Neuronal stem cell (in vitro differentiated cells): ENCODE results near the gene POLE.

Source experiments
- DNase-seq: peaks from one replicate; pipeline ENCODE4 v3.0.0-alpha.2; 2013; ENCODE audit warnings: low spot score
- H2AFZ ChIP-seq: one replicate; pipeline ENCODE4 v1.6.1; 2013; ENCODE audit warnings: mild to moderate bottlenecking, low read length, inconsistent platforms
- H2AK5ac ChIP-seq: 2 replicates; pipeline ENCODE4 v1.6.1; 2013; ENCODE audit warnings: low read depth, mild to moderate bottlenecking, inconsistent platforms, low read length, moderate library complexity, mixed read lengths
- H2BK120ac ChIP-seq: 2 replicates; pipeline ENCODE4 v1.6.1; 2013; ENCODE audit warnings: low read depth, mild to moderate bottlenecking, inconsistent platforms, low read length, moderate library complexity, mixed read lengths
- H2BK12ac ChIP-seq: one replicate; pipeline ENCODE4 v1.6.1; 2013; ENCODE audit warnings: low read length, inconsistent platforms
- H2BK15ac ChIP-seq: 2 replicates; pipeline ENCODE4 v1.6.1; 2013; ENCODE audit warnings: mild to moderate bottlenecking, low read length, inconsistent platforms, mixed read lengths
- H2BK5ac ChIP-seq: one replicate; pipeline ENCODE4 v1.6.1; 2013; ENCODE audit warnings: inconsistent platforms, mild to moderate bottlenecking, low read length, moderate library complexity
- H3K14ac ChIP-seq: one replicate; pipeline ENCODE4 v1.6.1; 2013; ENCODE audit warnings: low read length, inconsistent platforms
- H3K18ac ChIP-seq: 2 replicates; pipeline ENCODE4 v1.6.1; 2013; ENCODE audit warnings: low read length, inconsistent platforms
- H3K23ac ChIP-seq: 2 replicates; pipeline ENCODE4 v1.6.1; 2013; ENCODE audit warnings: low read depth, mild to moderate bottlenecking, mixed read lengths, low read length, inconsistent platforms; ENCODE audit not compliant: poor library complexity
- H3K27ac ChIP-seq: replicated peaks from 3 replicates; pipeline ENCODE4 v1.5.1; 2013; ENCODE audit warnings: low read length, inconsistent platforms
- H3K27me3 ChIP-seq, 3 experiments: 2 replicates each; pipeline ENCODE4 v1.6.1; 2013; ENCODE audit warnings: low read length in 3 of 3, mild to moderate bottlenecking in 2 of 3, inconsistent platforms in 1 of 3, low read depth in 1 of 3, mixed read lengths in 1 of 3, moderate library complexity in 1 of 3; ENCODE audit not compliant: control insufficient read depth in 3 of 3, insufficient read depth in 3 of 3
- H3K36me3 ChIP-seq, 2 donors: replicated peaks in 1 of 2; 2 replicates each; pipeline ENCODE4 v1.6.1; 2013; ENCODE audit warnings: low read length in 2 of 2; ENCODE audit not compliant: control insufficient read depth in 2 of 2, insufficient read depth in 2 of 2
- H3K4ac ChIP-seq: 2 replicates; pipeline ENCODE4 v1.6.1; 2013; ENCODE audit warnings: inconsistent platforms, mild to moderate bottlenecking, low read length, moderate library complexity
- H3K4me1 ChIP-seq, 2 donors: 1 replicate in 1 of 2; 2 replicates in 1 of 2; pipeline ENCODE4 v1.6.1; 2013; ENCODE audit warnings: low read length in 2 of 2, low read depth in 1 of 2; ENCODE audit not compliant: control insufficient read depth in 2 of 2, insufficient read depth in 1 of 2
- H3K4me2 ChIP-seq: one replicate; pipeline ENCODE4 v1.6.1; 2013; ENCODE audit warnings: mild to moderate bottlenecking, low read length, inconsistent platforms; ENCODE audit not compliant: insufficient read depth, poor library complexity, severe bottlenecking
- H3K4me3 ChIP-seq, 2 donors: 2 replicates each; pipeline ENCODE4 v1.5.1; 2013; ENCODE audit warnings: low read length in 2 of 2, mild to moderate bottlenecking in 2 of 2, inconsistent platforms in 1 of 2, moderate library complexity in 1 of 2
- H3K79me1 ChIP-seq: one replicate; pipeline ENCODE4 v1.6.1; 2013; ENCODE audit warnings: low read depth, mild to moderate bottlenecking, inconsistent platforms, low read length, moderate library complexity
- H3K9ac ChIP-seq: one replicate; pipeline ENCODE4 v1.6.1; 2013; ENCODE audit warnings: mild to moderate bottlenecking, low read depth, low read length, inconsistent platforms; ENCODE audit not compliant: poor library complexity
- H3K9me3 ChIP-seq, 2 donors: replicated peaks in 1 of 2; 2 replicates each; pipeline versions ENCODE3 to v1.6.1; 2013; ENCODE audit warnings: low read length in 2 of 2, mild to moderate bottlenecking in 2 of 2, inconsistent platforms in 1 of 2, low read depth in 1 of 2, mixed read lengths in 1 of 2, moderate library complexity in 1 of 2; ENCODE audit not compliant: control insufficient read depth in 2 of 2, insufficient read depth in 1 of 2
- H4K8ac ChIP-seq: one replicate; pipeline ENCODE4 v1.6.1; 2013; ENCODE audit warnings: low read depth, mild to moderate bottlenecking, inconsistent platforms, low read length, moderate library complexity
- H4K91ac ChIP-seq: one replicate; pipeline ENCODE4 v1.6.1; 2013; ENCODE audit warnings: low read length, low read depth, mild to moderate bottlenecking, inconsistent platforms; ENCODE audit not compliant: poor library complexity
- WGBS, 2 donors: extraction: QIAGEN DNeasy Blood & Tissue Kit; methylation state at CpG; one replicate each; pipeline ENCODE4 v1.1.7; 2013; ENCODE audit warnings: missing lambda C conversion rate in 2 of 2, mixed read lengths in 1 of 2; ENCODE audit not compliant: insufficient read length in 2 of 2, insufficient replicate concordance in 1 of 2; ENCODE audit errors: extremely low coverage in 2 of 2; 5-methylcytosine and 5-hydroxymethylcytosine counted together

The POLE gene

GRCh38 chr12:132635076-132635955 is 51.8 kb downstream of the POLE start:
- no peak overlapping the region for H3K4me2 ChIP-seq
- no peak overlapping the region for H2AFZ ChIP-seq
- no peak overlapping the region for H3K14ac ChIP-seq
- H3K9ac ChIP-seq = peak overlapping the region; percentile 72
- no peak overlapping the region for H2BK12ac ChIP-seq
- H3K27ac ChIP-seq = no peak overlapping the region
- no peak for DNase-seq
- H3K23ac ChIP-seq = no peak overlapping the region
- H2BK5ac ChIP-seq = no peak overlapping the region
- H2AK5ac ChIP-seq = peak overlapping the region; percentile 10
- peak overlapping the region; percentile 16 for H3K18ac ChIP-seq
- H4K91ac ChIP-seq = peak overlapping the region; percentile 65
- H3K36me3 ChIP-seq = peaks cover 79 to 99% of the 10 kb centered on the region in 2 donors
- H4K8ac ChIP-seq = no peak overlapping the region
- H3K4me3 ChIP-seq = peak overlapping the region in 1 of 2 donors; percentile 27
- no peak overlapping the region for H2BK15ac ChIP-seq
- H3K79me1 ChIP-seq = peaks cover 5% of the 10 kb centered on the region
- H3K9me3 ChIP-seq = peaks cover 0 to 2% of the 10 kb centered on the region in 2 donors
- H3K4me1 ChIP-seq = peaks cover 0 to 3% of the 10 kb centered on the region in 2 donors
- no peak overlapping the region for H3K4ac ChIP-seq
- H2BK120ac ChIP-seq = no peak overlapping the region
- no CpG with 5 or more reads among the region's 29 CpGs for WGBS, 2 donors
- no peaks in the 10 kb centered on the region for H3K27me3 ChIP-seq

- H3K4ac ChIP-seq = no peak overlapping the region
- peaks cover 4% of the 10 kb centered on the region for H3K79me1 ChIP-seq
- H3K14ac ChIP-seq = no peak overlapping the region
- H3K9me3 ChIP-seq = peaks cover 0 to 2% of the 10 kb centered on the region in 2 donors
- H3K4me2 ChIP-seq = no peak overlapping the region
- H3K4me1 ChIP-seq = peaks cover 0 to 3% of the 10 kb centered on the region in 2 donors
- no peak overlapping the region for H3K18ac ChIP-seq
- no peak overlapping the region for H3K27ac ChIP-seq
- no peak overlapping the region for H4K8ac ChIP-seq
- no peak overlapping the region for H2BK120ac ChIP-seq
- H3K9ac ChIP-seq = no peak overlapping the region
- H2AK5ac ChIP-seq = no peak overlapping the region
- H2BK12ac ChIP-seq = no peak overlapping the region
- no CpG with 5 or more reads among the region's 21 CpGs for WGBS, 2 donors
- no peak overlapping the region for H2AFZ ChIP-seq
- H3K23ac ChIP-seq = no peak overlapping the region
- DNase-seq = no peak
- H3K27me3 ChIP-seq = no peaks in the 10 kb centered on the region
- H2BK15ac ChIP-seq = no peak overlapping the region
- no peak overlapping the region for H4K91ac ChIP-seq
- H2BK5ac ChIP-seq = no peak overlapping the region
- H3K36me3 ChIP-seq = peaks cover 81 to 100% of the 10 kb centered on the region in 2 donors
- H3K4me3 ChIP-seq = no peak overlapping the region
Observed at GRCh38 chr12:132634411-132634990, 52.6 kb downstream of the POLE start.

- peaks cover 76 to 100% of the 10 kb centered on the region in 2 donors for H3K36me3 ChIP-seq
- no peak overlapping the region for H3K4ac ChIP-seq
- no peak overlapping the region for H2BK15ac ChIP-seq
- H3K4me2 ChIP-seq = no peak overlapping the region
- no CpG with 5 or more reads among the region's 10 CpGs for WGBS, 2 donors
- H3K4me1 ChIP-seq = peaks cover 0 to 3% of the 10 kb centered on the region in 2 donors
- peaks cover 4% of the 10 kb centered on the region for H3K79me1 ChIP-seq
- H4K91ac ChIP-seq = no peak overlapping the region
- no peak overlapping the region for H2BK5ac ChIP-seq
- H2AK5ac ChIP-seq = no peak overlapping the region
- H3K27me3 ChIP-seq = no peaks in the 10 kb centered on the region
- H4K8ac ChIP-seq = no peak overlapping the region
- no peak overlapping the region for H2BK12ac ChIP-seq
- H2BK120ac ChIP-seq = no peak overlapping the region
- peaks cover 0 to 2% of the 10 kb centered on the region in 2 donors for H3K9me3 ChIP-seq
- H3K23ac ChIP-seq = no peak overlapping the region
- H3K14ac ChIP-seq = no peak overlapping the region
- H3K4me3 ChIP-seq = peak overlapping the region in 1 of 2 donors; percentile 11
- no peak overlapping the region for H2AFZ ChIP-seq
- no peak overlapping the region for H3K9ac ChIP-seq
- H3K18ac ChIP-seq = no peak overlapping the region
- no peak for DNase-seq
- no peak overlapping the region for H3K27ac ChIP-seq
Observed at GRCh38 chr12:132633901-132634300, 53.2 kb downstream of the POLE start.

GRCh38 chr12:132633398-132633797 is 53.7 kb downstream of the POLE start:
- Histone ChIP-seq H3K4me3 (no peak overlapping the region), H2BK5ac (no peak overlapping the region), H3K9ac (no peak overlapping the region), H3K79me1 (peaks cover 4% of the 10 kb centered on the region), H4K91ac (no peak overlapping the region), H3K36me3 (peaks cover 71 to 100% of the 10 kb centered on the region in 2 donors), H3K23ac (no peak overlapping the region), H3K9me3 (peaks cover 0 to 2% of the 10 kb centered on the region in 2 donors), H4K8ac (no peak overlapping the region), H3K27me3 (no peaks in the 10 kb centered on the region), H3K4ac (no peak overlapping the region), H2AK5ac (no peak overlapping the region), H2BK12ac (no peak overlapping the region), H3K14ac (no peak overlapping the region), H2BK120ac (no peak overlapping the region), H3K27ac (no peak overlapping the region), H3K4me2 (no peak overlapping the region), H2BK15ac (no peak overlapping the region), H2AFZ (no peak overlapping the region), H3K18ac (no peak overlapping the region), H3K4me1 (peaks cover 0 to 3% of the 10 kb centered on the region in 2 donors)
- no CpG with 5 or more reads among the region's 8 CpGs for WGBS, 2 donors
- DNase-seq = no peak
